GM12801 (cell line): ENCODE results near the gene ZBTB1.

Experiments used
- CTCF ChIP-seq: IDR thresholded peaks from one replicate; pipeline ENCODE4 v1.5.1; 2011; ENCODE audit warnings: control low read depth; ENCODE audit not compliant: insufficient read length; ENCODE audit errors: extremely low read depth

The ZBTB1 gene

GRCh38 chr14:64544607-64545312 is 40.2 kb downstream of the ZBTB1 start:
- TF ChIP-seq CTCF = no peak

- TF ChIP-seq CTCF = no peak
These were observed 44.4 kb downstream of the ZBTB1 start for GRCh38 chr14:64549016-64549415.

GRCh38 chr14:64549791-64550620 is 45.4 kb downstream of the ZBTB1 start, which contains the start of gene PPP1R36:
PPP1R36 (plus strand) TSS chr14:64549961; CDS start chr14:64549998, 37 bp downstream.
- no peak for TF ChIP-seq CTCF

DNA sequence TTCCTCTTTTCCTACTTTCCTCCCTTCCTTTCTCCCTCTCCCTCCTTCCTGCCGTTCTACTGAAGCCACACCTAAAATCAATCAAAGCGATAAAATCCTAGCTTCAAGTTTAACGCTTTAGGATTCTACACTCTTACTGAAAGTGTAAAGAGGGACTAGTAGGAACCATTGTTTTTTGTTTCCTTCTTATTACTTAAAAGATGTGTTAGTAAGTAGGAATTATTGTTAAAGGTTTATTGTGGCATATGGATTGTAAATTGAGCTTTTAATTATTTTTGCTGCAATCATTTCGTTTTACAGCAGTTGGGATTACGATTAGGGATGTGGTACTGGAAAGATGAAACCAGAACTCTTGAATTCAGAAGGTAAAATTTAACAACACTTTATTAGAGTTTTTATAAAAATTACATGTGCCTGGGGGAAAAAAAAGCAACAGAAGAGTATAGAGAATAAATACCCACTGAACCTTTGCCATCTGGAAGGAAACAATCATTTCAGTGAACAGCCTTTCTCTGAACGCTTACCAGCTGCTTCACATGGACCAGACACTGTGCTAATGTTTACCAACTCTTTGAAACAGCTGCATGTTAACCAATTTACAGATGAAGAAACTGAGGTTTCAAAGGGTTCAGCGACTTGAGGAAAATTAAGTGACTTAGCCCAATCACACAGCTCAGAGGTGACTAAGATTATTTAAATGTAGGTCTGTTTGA is 46.2 kb downstream of the ZBTB1 start:
- no peak for TF ChIP-seq CTCF

- no peak for TF ChIP-seq CTCF
These were observed 50.0 kb downstream of the ZBTB1 start for GRCh38 chr14:64554556-64554955.

DNA sequence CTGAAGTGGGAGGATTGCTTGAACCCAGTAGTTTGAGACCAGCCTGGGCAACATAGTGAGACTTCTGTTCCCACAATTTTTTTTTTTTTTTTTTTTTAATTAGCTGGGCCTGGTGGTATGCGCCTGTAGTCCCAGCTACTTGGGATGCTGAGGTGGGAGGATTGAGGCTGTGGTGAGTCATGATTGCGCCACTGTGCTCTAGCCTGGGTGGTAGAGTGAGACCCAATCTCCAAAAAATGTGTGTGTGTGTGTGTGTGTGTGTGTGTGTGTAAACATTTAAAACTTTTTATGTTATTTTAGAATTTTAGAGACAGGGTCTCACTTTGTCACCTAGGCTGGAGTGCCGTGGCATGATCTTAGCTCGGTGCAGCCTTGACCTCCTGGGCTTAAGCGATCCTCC is 52.0 kb downstream of the ZBTB1 start:
- no peak for TF ChIP-seq CTCF

DNA sequence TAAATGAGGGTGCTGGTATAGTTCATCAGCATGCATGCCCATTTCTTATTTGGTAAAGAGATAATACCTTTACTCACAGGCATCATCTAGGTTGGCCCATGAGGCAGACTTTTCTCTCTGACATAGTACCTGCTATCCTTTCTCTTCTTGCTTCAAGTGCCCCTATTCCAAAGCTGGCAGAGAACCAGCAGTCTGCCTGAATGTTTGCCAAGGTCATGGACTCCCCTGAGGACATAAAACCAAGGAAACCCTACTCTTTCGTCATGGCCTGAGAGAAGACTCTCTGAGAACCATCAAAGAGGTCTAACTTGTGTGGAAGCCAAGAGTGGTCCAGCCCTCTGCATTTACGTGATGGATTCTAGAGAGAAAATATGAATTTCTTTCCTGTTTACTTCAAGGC is 57.1 kb downstream of the ZBTB1 start:
- TF ChIP-seq CTCF = no peak
